GM19468 (cell line): ENCODE data around the gene EPAS1.

Experiments
- ATAC-seq: cut with Tn5 transposase; IDR thresholded peaks from one replicate; pipeline ENCODE4 v1.9.1; 2021; ENCODE audit warnings: mild to moderate bottlenecking, moderate library complexity, moderate number of reproducible peaks; ENCODE audit not compliant: unreplicated experiment; ENCODE audit errors: extremely low read depth

Gene EPAS1

GRCh38 chr2:46299365-46300263, 2.4 kb downstream of the EPAS1 start:
- no peak for ATAC-seq

GRCh38 chr2:46300406-46300832, 3.2 kb downstream of the EPAS1 start:
- no peak for ATAC-seq

GRCh38 chr2:46302005-46302695, 4.9 kb downstream of the EPAS1 start:
- ATAC-seq: no peak

GRCh38 chr2:46303233-46303632, 6.0 kb downstream of the EPAS1 start:
- ATAC-seq: no peak

- ATAC-seq: no peak
Observed at GRCh38 chr2:46303822-46304221, 6.6 kb downstream of the EPAS1 start.

GRCh38 chr2:46304635-46305034, 7.4 kb downstream of the EPAS1 start:
- ATAC-seq: no peak

GRCh38 chr2:46305187-46305586, 8.0 kb downstream of the EPAS1 start:
- no peak for ATAC-seq

- no peak for ATAC-seq
Observed at GRCh38 chr2:46305767-46306166, 8.6 kb downstream of the EPAS1 start.

GRCh38 chr2:46306330-46306751, 9.1 kb downstream of the EPAS1 start:
- ATAC-seq: no peak

GRCh38 chr2:46306988-46307655, 9.9 kb downstream of the EPAS1 start:
- ATAC-seq: no peak

- no peak for ATAC-seq
Observed at GRCh38 chr2:46308081-46308480, 10.9 kb downstream of the EPAS1 start.

- ATAC-seq: no peak
Observed at GRCh38 chr2:46308629-46309028, 11.4 kb downstream of the EPAS1 start.

GRCh38 chr2:46309052-46309953, 12.1 kb downstream of the EPAS1 start:
- ATAC-seq: no peak

GRCh38 chr2:46310446-46310845, 13.2 kb downstream of the EPAS1 start:
- no peak for ATAC-seq

- no peak for ATAC-seq
Observed at GRCh38 chr2:46311651-46312223, 14.5 kb downstream of the EPAS1 start.

- no peak for ATAC-seq
Observed at GRCh38 chr2:46313063-46313462, 15.9 kb downstream of the EPAS1 start.

GRCh38 chr2:46314065-46314835, 17.0 kb downstream of the EPAS1 start:
- ATAC-seq: no peak

- ATAC-seq: no peak
Observed at GRCh38 chr2:46315103-46315890, 18.1 kb downstream of the EPAS1 start.
